Measurements from ENCODE around the gene WDR6. TPM values are rescaled to one million over a fixed set of nuclear protein-coding genes. Genes with fewer than 3 reads are reported as not detected.

The WDR6 gene
- total RNA-seq, 1 experiment from 2014 or later = 138 TPM

DNA sequence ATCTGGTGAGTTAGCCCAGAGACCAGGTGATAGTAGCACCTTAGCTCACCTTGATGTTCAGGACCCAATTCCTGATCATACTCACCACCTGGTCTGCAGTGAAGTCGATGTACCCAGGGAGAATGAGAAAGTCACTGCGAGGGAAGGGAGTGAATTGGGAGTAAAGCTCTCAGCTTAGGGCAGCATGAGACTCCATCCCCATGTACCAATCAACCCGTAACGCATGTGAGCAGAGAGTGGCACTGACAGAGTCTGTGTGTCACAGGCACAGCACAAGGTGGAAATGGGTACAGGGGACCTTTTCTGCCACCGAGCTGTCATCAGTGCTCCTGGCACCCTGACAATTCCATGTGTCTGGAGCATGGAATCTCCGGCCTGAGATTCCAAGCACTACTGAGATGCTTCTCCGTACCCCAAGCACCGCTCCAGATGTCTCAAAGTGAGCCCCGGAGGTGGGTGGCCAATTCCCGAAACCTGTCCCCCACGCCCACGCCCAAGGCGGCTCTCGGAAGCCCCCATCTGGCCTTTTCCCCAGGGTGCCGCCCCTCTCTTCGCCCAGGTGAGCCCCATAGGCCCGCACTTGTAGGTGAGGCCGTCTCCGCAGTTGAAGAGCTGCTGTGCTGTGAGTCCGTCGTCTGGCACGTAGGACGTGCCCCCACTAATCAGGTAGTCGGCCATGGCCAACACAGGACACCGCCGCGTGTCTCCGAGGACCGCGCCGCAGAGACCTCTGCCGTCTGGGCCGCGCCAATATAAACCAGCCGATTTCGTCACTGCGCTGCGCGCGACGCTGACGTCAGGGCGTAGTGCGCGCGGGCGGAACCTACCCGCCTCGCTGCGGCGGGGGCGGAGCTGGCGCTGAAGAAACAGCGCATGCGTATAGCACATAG lies 21.7 kb downstream of the WDR6 start, which contains the start of gene IMPDH2:
Gene IMPDH2 (minus strand): TSS at position 726 of the 890 bp plus-strand sequence. CDS start 48 bp downstream, at position 678.
- peak within 1 kb of the TSS; percentile 99 for H3K27ac Mint-ChIP-seq (ENCODE audit: unreplicated experiment)
- TSS peak; percentile 52 for BruUV-seq (replicated peaks)
- CTCF ChIA-PET = interaction anchor here (0.7 to 1.1 kb wide), 3 partner anchors 22 to 537 kb away, joined by 3 to 4 read pairs (median 3); partner anchors contain the start of gene WDR6
- no peaks in the 10 kb centered on the region for H3K9me3 Mint-ChIP-seq (ENCODE audit: low read depth, unreplicated experiment)
- peak; percentile 91 for DNase-seq
- intact Hi-C loops (cut with micrococcal nuclease; ENCODE audit: unreplicated experiment) = no loop called here
- TF ChIP-seq, protein P1, sequence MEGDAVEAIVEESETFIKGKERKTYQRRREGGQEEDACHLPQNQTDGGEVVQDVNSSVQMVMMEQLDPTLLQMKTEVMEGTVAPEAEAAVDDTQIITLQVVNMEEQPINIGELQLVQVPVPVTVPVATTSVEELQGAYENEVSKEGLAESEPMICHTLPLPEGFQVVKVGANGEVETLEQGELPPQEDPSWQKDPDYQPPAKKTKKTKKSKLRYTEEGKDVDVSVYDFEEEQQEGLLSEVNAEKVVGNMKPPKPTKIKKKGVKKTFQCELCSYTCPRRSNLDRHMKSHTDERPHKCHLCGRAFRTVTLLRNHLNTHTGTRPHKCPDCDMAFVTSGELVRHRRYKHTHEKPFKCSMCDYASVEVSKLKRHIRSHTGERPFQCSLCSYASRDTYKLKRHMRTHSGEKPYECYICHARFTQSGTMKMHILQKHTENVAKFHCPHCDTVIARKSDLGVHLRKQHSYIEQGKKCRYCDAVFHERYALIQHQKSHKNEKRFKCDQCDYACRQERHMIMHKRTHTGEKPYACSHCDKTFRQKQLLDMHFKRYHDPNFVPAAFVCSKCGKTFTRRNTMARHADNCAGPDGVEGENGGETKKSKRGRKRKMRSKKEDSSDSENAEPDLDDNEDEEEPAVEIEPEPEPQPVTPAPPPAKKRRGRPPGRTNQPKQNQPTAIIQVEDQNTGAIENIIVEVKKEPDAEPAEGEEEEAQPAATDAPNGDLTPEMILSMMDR (IDR thresholded peaks at IDR 0.05; ENCODE audit: unreplicated experiment) = no peak
- H3K27me3 Mint-ChIP-seq (ENCODE audit: unreplicated experiment) = no peaks in the 10 kb centered on the region
- H3K36me3 Mint-ChIP-seq (ENCODE audit: insufficient read depth, unreplicated experiment) = peaks cover 71% of the 10 kb centered on the region
- peak within 1 kb of the TSS; percentile 99 for H3K4me3 Mint-ChIP-seq (ENCODE audit: low read depth, unreplicated experiment)
- H3K4me1 Mint-ChIP-seq (ENCODE audit: low read depth, unreplicated experiment) = peaks cover 28% of the 10 kb centered on the region

- H3K27me3 Mint-ChIP-seq (ENCODE audit: unreplicated experiment) = no peaks in the 10 kb centered on the region
- intact Hi-C loops (cut with micrococcal nuclease; ENCODE audit: unreplicated experiment) = no loop called here
- peaks cover 28% of the 10 kb centered on the region for H3K4me1 Mint-ChIP-seq (ENCODE audit: low read depth, unreplicated experiment)
- no peaks in the 10 kb centered on the region for H3K9me3 Mint-ChIP-seq (ENCODE audit: low read depth, unreplicated experiment)
- H3K27ac Mint-ChIP-seq (ENCODE audit: unreplicated experiment) = peak overlapping the region; percentile 99
- H3K36me3 Mint-ChIP-seq (ENCODE audit: insufficient read depth, unreplicated experiment) = peaks cover 70% of the 10 kb centered on the region
- BruUV-seq (replicated peaks) = no TSS peak
- no peak for DNase-seq
- TF ChIP-seq, protein P1 (IDR thresholded peaks at IDR 0.05; ENCODE audit: unreplicated experiment) = no peak
- peak overlapping the region; percentile 99 for H3K4me3 Mint-ChIP-seq (ENCODE audit: low read depth, unreplicated experiment)
- CTCF ChIA-PET = interaction anchor here (0.7 to 1.1 kb wide), 2 partner anchors 22 to 42 kb away, joined by 3 to 4 read pairs; partner anchors contain the start of gene WDR6
These were observed 22.3 kb downstream of the WDR6 start for GRCh38 chr3:49029563-49029884.

- no peak overlapping the region for H3K27ac Mint-ChIP-seq (ENCODE audit: unreplicated experiment)
- CTCF ChIA-PET = interaction anchor here (1.8 kb wide), 1 partner anchor 8 kb away, joined by 4 read pairs; the partner anchor contains the start of gene NDUFAF3
- peaks cover 28% of the 10 kb centered on the region for H3K4me1 Mint-ChIP-seq (ENCODE audit: low read depth, unreplicated experiment)
- H3K4me3 Mint-ChIP-seq (ENCODE audit: low read depth, unreplicated experiment) = no peak overlapping the region
- TF ChIP-seq, protein P1 (IDR thresholded peaks at IDR 0.05; ENCODE audit: unreplicated experiment) = no peak
- peaks cover 63% of the 10 kb centered on the region for H3K36me3 Mint-ChIP-seq (ENCODE audit: insufficient read depth, unreplicated experiment)
- BruUV-seq (replicated peaks) = no TSS peak
- no peaks in the 10 kb centered on the region for H3K9me3 Mint-ChIP-seq (ENCODE audit: low read depth, unreplicated experiment)
- H3K27me3 Mint-ChIP-seq (ENCODE audit: unreplicated experiment) = no peaks in the 10 kb centered on the region
- intact Hi-C loops (cut with micrococcal nuclease; ENCODE audit: unreplicated experiment) = no loop called here
- DNase-seq = no peak
These were observed 23.1 kb downstream of the WDR6 start for GRCh38 chr3:49030321-49030720.

DNA sequence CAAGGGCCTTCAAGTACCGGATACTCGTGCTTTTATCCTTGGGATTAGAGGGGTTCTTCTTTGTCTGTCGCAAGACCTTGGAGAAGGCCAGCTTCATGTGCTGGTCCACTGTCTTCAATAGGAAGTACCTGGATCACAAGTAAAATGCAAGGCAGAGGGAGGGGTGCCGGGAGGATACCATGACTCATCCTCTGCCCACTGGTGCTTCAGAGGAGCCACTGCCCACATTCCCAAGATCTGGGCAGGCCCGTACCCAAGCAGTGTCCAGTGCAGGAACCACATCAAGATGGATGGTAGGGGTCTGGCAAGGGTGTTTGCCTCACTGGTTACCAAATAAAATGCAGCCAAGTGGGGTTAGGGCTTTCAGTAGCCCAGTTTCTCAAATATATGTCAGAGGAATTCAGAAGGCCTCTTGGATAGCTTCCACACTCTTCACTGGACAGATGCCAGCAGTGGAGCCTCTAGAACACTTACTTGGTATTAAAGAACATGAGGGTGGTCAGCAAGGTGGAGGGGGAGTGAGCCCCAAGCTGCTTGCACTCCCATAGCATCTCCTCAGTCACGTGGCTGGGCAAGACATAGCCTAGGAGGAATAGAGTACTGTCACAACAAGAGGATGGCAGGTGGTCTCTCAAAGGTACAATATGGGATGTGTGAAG lies 25.6 kb downstream of the WDR6 start:
- peaks cover 51% of the 10 kb centered on the region for H3K36me3 Mint-ChIP-seq (ENCODE audit: insufficient read depth, unreplicated experiment)
- H3K4me3 Mint-ChIP-seq (ENCODE audit: low read depth, unreplicated experiment) = no peak overlapping the region
- no TSS peak for BruUV-seq (replicated peaks)
- TF ChIP-seq, protein P1 (IDR thresholded peaks at IDR 0.05; ENCODE audit: unreplicated experiment) = no peak
- intact Hi-C loops (cut with micrococcal nuclease; ENCODE audit: unreplicated experiment) = no loop called here
- DNase-seq = no peak
- H3K9me3 Mint-ChIP-seq (ENCODE audit: low read depth, unreplicated experiment) = no peaks in the 10 kb centered on the region
- H3K27me3 Mint-ChIP-seq (ENCODE audit: unreplicated experiment) = no peaks in the 10 kb centered on the region
- CTCF ChIA-PET = interaction anchor here (0.6 kb wide), 1 partner anchor 222 kb away, joined by 3 read pairs; no protein-coding TSS in a partner anchor
- peaks cover 20% of the 10 kb centered on the region for H3K4me1 Mint-ChIP-seq (ENCODE audit: low read depth, unreplicated experiment)
- H3K27ac Mint-ChIP-seq (ENCODE audit: unreplicated experiment) = no peak overlapping the region
